GM12891 (cell line): Measurements from ENCODE around the gene ATP6V1G3.

Source experiments
- PAX5 ChIP-seq: IDR thresholded peaks from 2 replicates; pipeline ENCODE4 v1.6.1; 2011; ENCODE audit warnings: low read length, moderate library complexity, mild to moderate bottlenecking; ENCODE audit not compliant: insufficient read depth, severe bottlenecking
- POLR2A ChIP-seq: IDR thresholded peaks from 2 replicates; pipeline ENCODE4 v1.6.1; 2011; ENCODE audit warnings: low read depth, low read length, control low read depth
- POLR2AphosphoS5 ChIP-seq: IDR thresholded peaks from 2 replicates; pipeline ENCODE4 v1.6.1; 2011; ENCODE audit warnings: low read depth, low read length, control low read depth
- POU2F2 ChIP-seq: IDR thresholded peaks from 2 replicates; pipeline ENCODE4 v1.6.1; 2011; ENCODE audit warnings: low read depth, mild to moderate bottlenecking, control low read depth, low read length, moderate library complexity
- SPI1 ChIP-seq: IDR thresholded peaks from 2 replicates; pipeline ENCODE4 v1.6.1; 2011; ENCODE audit warnings: low read depth, low read length, control low read depth
- TAF1 ChIP-seq: IDR thresholded peaks from 2 replicates; pipeline ENCODE4 v1.6.1; 2011; ENCODE audit warnings: low read depth, low read length, control low read depth

DNA sequence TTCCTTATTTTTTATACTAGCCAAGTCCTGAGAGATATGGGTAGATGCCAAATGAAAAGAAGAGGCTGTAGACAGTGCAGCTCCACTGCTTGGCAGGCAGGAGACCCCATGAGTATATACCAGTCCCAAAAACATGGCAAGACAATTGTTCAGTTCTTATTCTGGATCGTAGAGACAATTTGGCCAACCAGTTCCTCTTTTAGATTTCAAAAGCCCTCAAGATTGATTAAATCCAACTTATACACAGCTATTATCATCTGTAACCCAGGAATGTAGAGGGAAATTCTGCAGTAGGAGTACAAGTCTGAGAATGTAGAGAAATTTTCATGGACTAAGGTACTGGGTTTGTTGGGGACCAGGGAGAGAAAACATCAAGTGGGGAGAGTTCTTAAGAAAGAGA is 50.3 kb downstream of the ATP6V1G3 start:
- TF ChIP-seq POLR2A (no peak), TAF1 (no peak), POLR2AphosphoS5 (no peak), SPI1 (peak; percentile 47), PAX5 (no peak), POU2F2 (no peak)
